ENCODE measurements around the gene XPR1. TPM values are rescaled to one million over a fixed set of nuclear protein-coding genes. Genes with fewer than 3 reads are reported as not detected.

The XPR1 gene
- total and polyA plus RNA-seq, 8 donors: 0.92 to 27.0 (median 4.5) TPM

GRCh38 chr1:180927841-180928240 is 296.0 kb downstream of the XPR1 start:
- Histone ChIP-seq H3K9me3 (no peaks in the 10 kb centered on the region), H3K27me3 (no peaks in the 10 kb centered on the region), H3K27ac (peak overlapping the region in 2 of 5 donors; percentile 45 to 80), H3K4me1 (peaks cover 13 to 52% (median 26%) of the 10 kb centered on the region in 4 donors), H3K4me3 (no peak overlapping the region), H3K36me3 (peaks cover 0 to 19% (median 9%) of the 10 kb centered on the region in 4 donors)
- intact Hi-C loops (cut with DNase I; ENCODE audit: low total_unique reads): no loop called here
- WGBS, 5 donors: 54 to 78% (median 69%) methylated on average over 4 of the region's 4 CpGs
- TF ChIP-seq EP300 (IDR thresholded peaks at IDR 0.05): no peak
- TF ChIP-seq CTCF (IDR thresholded peaks at IDR 0.05): no peak
- no peak for TF ChIP-seq POLR2AphosphoS5 (IDR thresholded peaks at IDR 0.05)
- TF ChIP-seq POLR2A (IDR thresholded peaks at IDR 0.05): no peak
- peak in 1 of 2 donors; percentile 57 for DNase-seq

GRCh38 chr1:180928331-180929230 is 296.8 kb downstream of the XPR1 start:
- WGBS, 5 donors: 67 to 84% (median 83%) methylated on average over 14 to 17 of the region's 17 CpGs
- Histone ChIP-seq H3K27ac (peak overlapping the region in 1 of 5 donors; percentile 80), H3K9me3 (no peaks in the 10 kb centered on the region), H3K27me3 (no peaks in the 10 kb centered on the region), H3K4me3 (no peak overlapping the region), H3K36me3 (peaks cover 0 to 24% (median 9%) of the 10 kb centered on the region in 4 donors), H3K4me1 (peaks cover 13 to 48% (median 26%) of the 10 kb centered on the region in 4 donors)
- DNase-seq: no peak
- TF ChIP-seq CTCF (IDR thresholded peaks at IDR 0.05) (no peak), POLR2AphosphoS5 (IDR thresholded peaks at IDR 0.05) (no peak), EP300 (IDR thresholded peaks at IDR 0.05) (no peak), POLR2A (IDR thresholded peaks at IDR 0.05) (no peak)
- intact Hi-C loops (cut with DNase I; ENCODE audit: low total_unique reads): no loop called here

GRCh38 chr1:180929389-180929788 is 297.6 kb downstream of the XPR1 start:
- TF ChIP-seq POLR2A (IDR thresholded peaks at IDR 0.05) (no peak), POLR2AphosphoS5 (IDR thresholded peaks at IDR 0.05) (no peak), EP300 (IDR thresholded peaks at IDR 0.05) (no peak), CTCF (IDR thresholded peaks at IDR 0.05) (no peak)
- DNase-seq: no peak
- Histone ChIP-seq H3K9me3 (no peaks in the 10 kb centered on the region), H3K4me1 (peaks cover 13 to 45% (median 26%) of the 10 kb centered on the region in 4 donors), H3K27me3 (no peaks in the 10 kb centered on the region), H3K36me3 (peaks cover 0 to 24% (median 9%) of the 10 kb centered on the region in 4 donors), H3K4me3 (no peak overlapping the region), H3K27ac (peak overlapping the region in 1 of 5 donors; percentile 80)
- intact Hi-C loops (cut with DNase I; ENCODE audit: low total_unique reads): no loop called here
- WGBS, 5 donors: 73 to 93% (median 87%) methylated on average over 3 of the region's 3 CpGs; no CpG with 5 or more reads in 1 of the 5 donors

GRCh38 chr1:180930687-180931086 is 298.9 kb downstream of the XPR1 start:
- Histone ChIP-seq H3K4me3 (no peak overlapping the region), H3K4me1 (peaks cover 10 to 38% (median 22%) of the 10 kb centered on the region in 4 donors), H3K9me3 (no peaks in the 10 kb centered on the region), H3K27me3 (peaks cover 0 to 10% (median 0%) of the 10 kb centered on the region in 3 donors), H3K27ac (no peak overlapping the region), H3K36me3 (peaks cover 0 to 34% (median 19%) of the 10 kb centered on the region in 4 donors)
- TF ChIP-seq POLR2AphosphoS5 (IDR thresholded peaks at IDR 0.05) (no peak), EP300 (IDR thresholded peaks at IDR 0.05) (no peak), POLR2A (IDR thresholded peaks at IDR 0.05) (no peak), CTCF (IDR thresholded peaks at IDR 0.05) (no peak)
- 91 to 98% (median 95%) methylated on average over 5 of the region's 5 CpGs for WGBS, 5 donors
- intact Hi-C loops (cut with DNase I; ENCODE audit: low total_unique reads): no loop called here
- peak in 1 of 2 donors; percentile 45 for DNase-seq
